ENCODE data around the gene OSTF1. TPM values are rescaled to one million over a fixed set of nuclear protein-coding genes. Genes with fewer than 3 reads are reported as not detected.

Gene OSTF1
- total RNA-seq, 1 donor from 2014 or later = 25.1 TPM

DNA sequence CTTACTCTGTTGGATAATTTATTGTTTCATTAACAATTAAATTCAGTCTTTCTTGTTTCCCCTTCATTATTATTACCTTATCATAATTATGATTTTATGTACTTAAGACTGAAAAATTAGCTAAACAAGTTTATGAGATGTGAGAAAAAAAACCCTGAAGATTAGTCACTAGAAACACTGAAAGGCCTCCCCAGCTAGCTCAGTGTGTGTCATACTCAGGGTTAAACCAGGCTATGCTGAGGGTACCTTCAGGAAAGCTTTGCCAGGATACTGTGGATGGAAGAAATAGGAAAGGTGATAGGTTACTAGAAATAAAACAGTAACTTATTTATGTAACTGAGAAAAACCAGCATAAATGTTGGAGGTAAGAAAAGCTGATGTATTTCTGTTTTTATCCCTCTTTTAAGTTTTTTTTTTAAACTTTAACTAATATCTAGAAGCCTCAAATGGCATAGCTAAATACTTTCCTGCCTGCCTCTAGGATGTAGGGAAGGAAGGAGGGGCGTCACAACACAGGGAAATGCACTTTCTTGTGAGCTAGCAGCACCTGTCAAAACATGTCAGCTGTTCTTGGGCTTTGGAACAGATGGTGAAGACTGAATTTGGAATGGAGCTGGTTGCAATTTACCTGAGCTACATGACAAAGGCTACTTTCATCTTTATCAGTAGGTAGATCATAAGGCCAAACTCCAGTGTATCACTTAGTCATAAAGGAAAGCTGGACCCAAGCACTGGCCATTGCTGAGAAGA is 24.6 kb upstream of the OSTF1 start:
- H3K27ac ChIP-seq = no peak overlapping the region
- TF ChIP-seq, protein P1, sequence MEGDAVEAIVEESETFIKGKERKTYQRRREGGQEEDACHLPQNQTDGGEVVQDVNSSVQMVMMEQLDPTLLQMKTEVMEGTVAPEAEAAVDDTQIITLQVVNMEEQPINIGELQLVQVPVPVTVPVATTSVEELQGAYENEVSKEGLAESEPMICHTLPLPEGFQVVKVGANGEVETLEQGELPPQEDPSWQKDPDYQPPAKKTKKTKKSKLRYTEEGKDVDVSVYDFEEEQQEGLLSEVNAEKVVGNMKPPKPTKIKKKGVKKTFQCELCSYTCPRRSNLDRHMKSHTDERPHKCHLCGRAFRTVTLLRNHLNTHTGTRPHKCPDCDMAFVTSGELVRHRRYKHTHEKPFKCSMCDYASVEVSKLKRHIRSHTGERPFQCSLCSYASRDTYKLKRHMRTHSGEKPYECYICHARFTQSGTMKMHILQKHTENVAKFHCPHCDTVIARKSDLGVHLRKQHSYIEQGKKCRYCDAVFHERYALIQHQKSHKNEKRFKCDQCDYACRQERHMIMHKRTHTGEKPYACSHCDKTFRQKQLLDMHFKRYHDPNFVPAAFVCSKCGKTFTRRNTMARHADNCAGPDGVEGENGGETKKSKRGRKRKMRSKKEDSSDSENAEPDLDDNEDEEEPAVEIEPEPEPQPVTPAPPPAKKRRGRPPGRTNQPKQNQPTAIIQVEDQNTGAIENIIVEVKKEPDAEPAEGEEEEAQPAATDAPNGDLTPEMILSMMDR (IDR thresholded peaks at IDR 0.05) = no peak
- intact Hi-C loops (cut with DNase I) = no loop called here

DNA sequence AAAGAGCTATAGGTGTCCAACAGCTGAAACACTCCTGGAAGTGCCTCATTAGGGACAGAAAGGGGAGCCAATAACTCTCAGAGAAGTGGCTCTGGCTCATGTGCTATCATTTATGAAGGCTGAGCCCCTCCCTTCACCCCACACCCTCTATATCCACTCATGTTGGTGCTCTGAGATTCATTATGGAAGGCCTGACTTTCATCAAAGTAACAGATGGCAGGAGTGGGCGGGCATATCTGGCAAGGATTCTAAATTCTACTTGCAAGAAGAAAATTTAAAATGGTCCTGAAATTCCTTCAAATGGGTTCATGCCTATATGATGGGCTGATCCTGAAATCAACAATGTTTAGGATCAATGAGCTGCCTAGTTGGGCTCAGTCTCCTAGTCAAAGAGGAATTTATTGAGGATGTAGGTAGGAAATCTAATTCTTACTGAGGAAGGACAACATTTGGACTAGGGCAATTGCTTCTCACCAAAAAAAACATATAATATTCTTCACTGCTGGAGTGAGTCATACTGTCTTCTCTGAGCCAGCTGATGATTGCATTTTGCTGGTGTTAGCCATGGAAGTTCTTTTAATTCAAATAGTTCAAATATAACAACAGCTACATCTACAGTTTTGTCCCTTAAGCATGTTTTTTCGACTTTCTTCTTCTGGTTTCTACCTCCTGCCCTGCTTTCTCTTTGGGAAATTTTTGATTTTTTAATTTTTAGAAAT is 23.8 kb upstream of the OSTF1 start:
- no peak overlapping the region for H3K4me3 ChIP-seq
- DNase-seq (ENCODE audit: low spot score in 2 of 2) = no peak
- intact Hi-C loops (cut with DNase I) = no loop called here
- TF ChIP-seq, protein P1 (IDR thresholded peaks at IDR 0.05) = no peak
- peaks cover 6 to 29% of the 10 kb centered on the region in 2 donors for H3K36me3 ChIP-seq
- no peaks in the 10 kb centered on the region for H3K27me3 ChIP-seq
- no peaks in the 10 kb centered on the region for H3K4me1 ChIP-seq
- H3K27ac ChIP-seq = no peak overlapping the region
- no peaks in the 10 kb centered on the region for H3K9me3 ChIP-seq

More for the DNA sequence above, 24.6 kb upstream of the OSTF1 start:
- no peaks in the 10 kb centered on the region for H3K9me3 ChIP-seq
- H3K4me1 ChIP-seq = no peaks in the 10 kb centered on the region
- DNase-seq (ENCODE audit: low spot score in 2 of 2) = no peak
- no peaks in the 10 kb centered on the region for H3K27me3 ChIP-seq
- H3K4me3 ChIP-seq = no peak overlapping the region
- H3K36me3 ChIP-seq = peaks cover 3 to 26% of the 10 kb centered on the region in 2 donors

DNA sequence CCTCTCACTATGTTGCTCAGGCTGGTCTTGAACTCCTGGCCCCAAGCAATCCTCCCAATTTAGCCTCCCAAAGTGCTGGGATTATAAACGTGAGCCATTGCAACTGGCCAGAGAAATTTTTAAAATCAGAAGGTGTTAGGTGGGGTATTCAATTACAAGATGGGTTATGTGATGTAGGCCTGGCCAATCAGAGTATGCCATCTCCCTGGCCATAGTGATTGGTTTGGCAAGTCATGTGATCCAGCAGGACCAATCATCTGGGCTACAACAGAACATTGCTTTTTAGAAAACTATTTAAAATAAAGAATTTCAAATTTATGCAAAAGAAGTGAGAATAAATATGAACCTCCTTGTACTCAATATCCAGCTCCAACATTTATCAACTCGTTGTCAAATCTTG is 22.8 kb upstream of the OSTF1 start:
- Histone ChIP-seq H3K27me3 (no peaks in the 10 kb centered on the region), H3K27ac (no peak overlapping the region), H3K4me1 (no peaks in the 10 kb centered on the region), H3K36me3 (peaks cover 6 to 29% of the 10 kb centered on the region in 2 donors), H3K9me3 (no peaks in the 10 kb centered on the region), H3K4me3 (no peak overlapping the region)
- DNase-seq (ENCODE audit: low spot score in 2 of 2) = no peak
- TF ChIP-seq, protein P1 (IDR thresholded peaks at IDR 0.05) = no peak
- intact Hi-C loops (cut with DNase I) = no loop called here

DNA sequence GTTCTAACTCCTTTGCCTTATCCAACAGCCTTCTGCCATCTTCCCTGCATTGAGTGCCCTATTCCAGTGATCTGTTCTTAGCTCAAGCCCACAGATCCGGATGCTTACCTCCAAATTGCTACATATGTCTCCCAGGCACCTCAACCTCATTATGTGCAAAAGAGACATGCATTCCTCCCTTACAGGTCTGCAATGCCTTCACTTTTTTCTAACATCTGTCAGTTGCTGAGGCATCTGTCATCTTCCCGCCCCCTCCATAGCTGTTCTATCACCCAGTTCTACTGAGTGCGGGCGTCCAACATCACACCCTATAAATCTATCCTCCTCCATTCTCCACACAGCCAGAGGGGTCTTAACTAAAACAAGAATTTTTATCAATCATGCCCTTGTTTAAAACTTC is 20.4 kb upstream of the OSTF1 start:
- DNase-seq (ENCODE audit: low spot score in 2 of 2) = no peak
- H3K36me3 ChIP-seq = peaks cover 5 to 25% of the 10 kb centered on the region in 2 donors
- H3K4me1 ChIP-seq = no peaks in the 10 kb centered on the region
- no peak overlapping the region for H3K4me3 ChIP-seq
- intact Hi-C loops (cut with DNase I) = no loop called here
- H3K9me3 ChIP-seq = no peaks in the 10 kb centered on the region
- no peaks in the 10 kb centered on the region for H3K27me3 ChIP-seq
- TF ChIP-seq, protein P1 (IDR thresholded peaks at IDR 0.05) = no peak
- no peak overlapping the region for H3K27ac ChIP-seq

DNA sequence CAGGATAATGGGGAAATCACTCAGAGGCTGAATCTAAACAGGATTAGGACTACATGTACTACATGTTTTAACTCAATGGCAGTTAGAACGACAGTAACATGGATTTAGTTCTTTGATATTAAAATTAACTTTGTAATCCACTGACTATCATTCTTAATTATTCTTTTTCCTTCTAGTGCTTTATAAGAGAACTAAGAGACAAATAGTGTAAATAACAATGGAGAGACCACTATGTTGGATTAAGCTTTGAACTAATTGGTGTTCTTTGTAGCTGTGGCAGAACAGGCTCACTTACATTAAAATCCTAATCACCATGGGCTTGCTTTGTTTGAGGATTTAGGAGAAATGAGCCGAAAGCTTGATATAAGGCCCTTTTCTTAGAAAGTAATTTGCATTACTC is 19.1 kb upstream of the OSTF1 start:
- intact Hi-C loops (cut with DNase I) = no loop called here
- no peak for DNase-seq (ENCODE audit: low spot score in 2 of 2)
- H3K9me3 ChIP-seq = no peaks in the 10 kb centered on the region
- no peaks in the 10 kb centered on the region for H3K4me1 ChIP-seq
- H3K36me3 ChIP-seq = peaks cover 5 to 25% of the 10 kb centered on the region in 2 donors
- TF ChIP-seq, protein P1 (IDR thresholded peaks at IDR 0.05) = no peak
- no peaks in the 10 kb centered on the region for H3K27me3 ChIP-seq
- H3K27ac ChIP-seq = no peak overlapping the region
- no peak overlapping the region for H3K4me3 ChIP-seq
